ENCODE data around the gene MAP3K10. TPM values are rescaled to one million over a fixed set of nuclear protein-coding genes. Genes with fewer than 3 reads are reported as not detected.

The MAP3K10 gene
- total RNA-seq, 2 experiments from 2014 or later = 20.8 to 21.7 TPM

DNA sequence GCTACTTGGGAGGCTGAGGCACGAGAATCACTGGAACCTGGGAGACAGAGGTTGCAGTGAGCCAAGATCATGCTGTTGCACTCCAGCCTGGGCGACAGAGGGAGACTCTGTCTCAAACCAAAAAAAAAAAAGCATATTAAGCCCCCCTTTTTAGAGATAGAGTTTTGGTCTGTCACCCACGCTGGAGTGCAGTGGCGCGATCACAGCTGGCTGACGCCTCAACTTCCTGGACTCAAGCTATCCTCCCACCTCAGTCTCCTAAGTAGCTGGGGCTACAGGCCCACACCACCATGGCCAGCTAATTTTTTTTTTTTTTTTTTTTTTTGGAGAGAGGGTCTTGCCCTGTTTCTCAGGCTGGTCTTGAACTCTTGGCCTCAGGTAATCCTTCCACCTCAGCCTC lies 34.2 kb upstream of the MAP3K10 start:
- Histone ChIP-seq H3K4me1 (ENCODE audit: insufficient read depth, low read length) (peaks cover 5% of the 10 kb centered on the region), H3K27ac (ENCODE audit: low read depth in 1 of 2, low read length in 2 of 2) (no peak overlapping the region), H3K4me3 (ENCODE audit: low read length) (no peak overlapping the region), H3K27me3 (ENCODE audit: control insufficient read depth in 1 of 2, insufficient read depth in 2 of 2, low read length in 2 of 2) (no peaks in the 10 kb centered on the region), H3K36me3 (ENCODE audit: insufficient read depth, low read length) (no peaks in the 10 kb centered on the region), H3K9me3 (ENCODE audit: control insufficient read depth in 1 of 2, insufficient read depth in 1 of 2, low read length in 2 of 2) (no peaks in the 10 kb centered on the region)
- ChIA-PET CTCF (interaction anchor here (0.7 kb wide), 1 partner anchor 8 kb away, joined by 3 read pairs; no protein-coding TSS in a partner anchor), POLR2A (no interaction called here)
- H3K27ac Mint-ChIP-seq = no peak overlapping the region
- H3K4me1 Mint-ChIP-seq (ENCODE audit: low read depth) = no peaks in the 10 kb centered on the region
- intact Hi-C loops (cut with DNase I, micrococcal nuclease) = no loop called here
- no peak overlapping the region for H3K4me3 Mint-ChIP-seq
- no peaks in the 10 kb centered on the region for H3K27me3 Mint-ChIP-seq
- H3K9me3 Mint-ChIP-seq = no peaks in the 10 kb centered on the region
- DNase-seq (peak in 1 of 14 experiments; percentile 35), ATAC-seq (ENCODE audit: poor library complexity) (no peak)
- H3K36me3 Mint-ChIP-seq (ENCODE audit: low read depth) = no peaks in the 10 kb centered on the region
- no peak for TF ChIP-seq CTCF (IDR thresholded peaks at IDR 0.05)

DNA sequence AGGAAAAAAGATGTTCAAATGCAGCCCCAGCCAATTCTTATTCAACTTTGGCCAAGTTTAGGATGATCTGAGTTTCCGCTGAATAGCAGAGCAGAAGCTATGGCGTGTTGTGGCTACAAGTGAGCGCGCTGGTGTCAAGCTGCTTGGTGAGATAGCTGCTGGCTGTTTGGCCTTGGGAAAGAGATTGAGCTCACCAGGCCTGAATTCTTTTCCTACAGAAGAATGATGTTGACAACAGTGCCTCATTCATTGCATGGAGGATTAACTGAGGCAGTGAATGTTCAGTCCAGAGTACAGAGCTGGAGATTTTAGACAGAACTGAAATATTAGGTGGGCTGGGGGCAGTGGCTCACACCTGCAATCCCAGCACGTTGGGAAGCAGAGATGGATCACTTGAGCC lies 31.5 kb upstream of the MAP3K10 start:
- no peak overlapping the region for H3K4me3 Mint-ChIP-seq
- no peak for TF ChIP-seq CTCF (IDR thresholded peaks at IDR 0.05)
- Histone ChIP-seq H3K27ac (ENCODE audit: low read depth in 1 of 2, low read length in 2 of 2) (no peak overlapping the region), H3K4me3 (ENCODE audit: low read length) (no peak overlapping the region), H3K27me3 (ENCODE audit: control insufficient read depth in 1 of 2, insufficient read depth in 2 of 2, low read length in 2 of 2) (no peaks in the 10 kb centered on the region), H3K36me3 (ENCODE audit: insufficient read depth, low read length) (no peaks in the 10 kb centered on the region), H3K4me1 (ENCODE audit: insufficient read depth, low read length) (peaks cover 22% of the 10 kb centered on the region), H3K9me3 (ENCODE audit: control insufficient read depth in 1 of 2, insufficient read depth in 1 of 2, low read length in 2 of 2) (no peaks in the 10 kb centered on the region)
- DNase-seq = no peak
- H3K27ac Mint-ChIP-seq = no peak overlapping the region
- peaks cover 11% of the 10 kb centered on the region for H3K4me1 Mint-ChIP-seq (ENCODE audit: low read depth)
- H3K9me3 Mint-ChIP-seq = no peaks in the 10 kb centered on the region
- ChIA-PET POLR2A (no interaction called here), CTCF (no interaction called here)
- intact Hi-C loops (cut with DNase I, micrococcal nuclease) = no loop called here
- H3K27me3 Mint-ChIP-seq = no peaks in the 10 kb centered on the region
- H3K36me3 Mint-ChIP-seq (ENCODE audit: low read depth) = no peaks in the 10 kb centered on the region
- ATAC-seq (ENCODE audit: poor library complexity) = no peak

GRCh38 chr19:40162104-40162503 lies 29.1 kb upstream of the MAP3K10 start:
- H3K36me3 ChIP-seq (ENCODE audit: insufficient read depth, low read length) = no peaks in the 10 kb centered on the region
- DNase-seq (no peak), ATAC-seq (ENCODE audit: poor library complexity) (no peak)
- no peaks in the 10 kb centered on the region for H3K9me3 Mint-ChIP-seq
- no peak for TF ChIP-seq CTCF (IDR thresholded peaks at IDR 0.05)
- no peak overlapping the region for H3K27ac Mint-ChIP-seq
- no peak overlapping the region for H3K4me3 Mint-ChIP-seq
- H3K4me1 ChIP-seq (ENCODE audit: insufficient read depth, low read length) = peaks cover 20% of the 10 kb centered on the region
- intact Hi-C loops (cut with DNase I, micrococcal nuclease) = no loop called here
- H3K4me3 ChIP-seq (ENCODE audit: low read length) = no peak overlapping the region
- peaks cover 18% of the 10 kb centered on the region for H3K4me1 Mint-ChIP-seq (ENCODE audit: low read depth)
- H3K27me3 ChIP-seq (ENCODE audit: control insufficient read depth in 1 of 2, insufficient read depth in 2 of 2, low read length in 2 of 2) = no peaks in the 10 kb centered on the region
- no peak overlapping the region for H3K27ac ChIP-seq (ENCODE audit: low read depth in 1 of 2, low read length in 2 of 2)
- CTCF ChIA-PET = interaction anchor here (0.6 kb wide), 1 partner anchor 94 kb away, joined by 4 read pairs; no protein-coding TSS in a partner anchor
- no peaks in the 10 kb centered on the region for H3K9me3 ChIP-seq (ENCODE audit: control insufficient read depth in 1 of 2, insufficient read depth in 1 of 2, low read length in 2 of 2)
- no peaks in the 10 kb centered on the region for H3K27me3 Mint-ChIP-seq
- no peaks in the 10 kb centered on the region for H3K36me3 Mint-ChIP-seq (ENCODE audit: low read depth)
- POLR2A ChIA-PET = no interaction called here
